HCT116 (cell line): ENCODE measurements around the gene LUZP2. TPM values are rescaled to one million over a fixed set of nuclear protein-coding genes. Genes with fewer than 3 reads are reported as not detected.

Experiments used
- ATAC-seq: fragments of 200-7000 bp; cut with Tn5 transposase; 2 replicates; pipeline ENCODE4 v1.9.1; 2020; ENCODE audit warnings: mild to moderate bottlenecking, moderate library complexity
- BruUV-seq: library from RNA; stranded (reverse); fragments of 400-500 nt; replicated peaks from 2 replicates; lab custom pipeline; 2021; lab: Mats Ljungman, UMichigan
- CTCF ChIA-PET: fragments of 300-600 bp; sonication (Branson Sonifier 250); formaldehyde crosslinking; loops from one replicate; lab custom pipeline; 2021; ENCODE audit warnings: antibody characterized with exemption; lab: Charles Lee
- POLR2A ChIA-PET: fragments of 300-600, 350-600 bp; sonication (Branson Sonifier 250); formaldehyde crosslinking; loops from one replicate; lab custom pipeline; 2021; ENCODE audit warnings: antibody characterized with exemption; lab: Charles Lee
- RAD21 ChIA-PET, 2 experiments: fragments of 300-600 bp; sonication (Branson Sonifier 250); formaldehyde crosslinking; loops; one replicate each; lab custom pipeline; 2023; ENCODE audit warnings: low total read pairs in 2 of 2; ENCODE audit not compliant: uncharacterized antibody in 2 of 2, unreplicated experiment in 2 of 2, low non-redundant PET in 1 of 2; lab: Charles Lee
- DNase-seq: peaks from one replicate; pipeline ENCODE4 v3.0.0-alpha.2; 2010; ENCODE audit warnings: low read depth, low spot score
- H2AFZ ChIP-seq: fragments of 200-600 bp; shearing (Covaris generic), sonication (generic); 2 replicates; pipeline ENCODE4 v1.6.1; 2017; ENCODE audit warnings: low read depth, mixed run types, mixed read lengths, antibody characterized with exemption, low read length; ENCODE audit not compliant: poor library complexity, severe bottlenecking
- H3K27ac ChIP-seq: 2 replicates; pipeline ENCODE4 v1.5.1; 2012; ENCODE audit warnings: low read depth, low read length
- H3K27me3 ChIP-seq: fragments of 200-600 bp; sonication (generic); 2 replicates; pipeline ENCODE4 v1.6.1; 2016; ENCODE audit warnings: mixed run types, low read length, mixed read lengths; ENCODE audit not compliant: insufficient read depth
- H3K36me3 ChIP-seq, 2 experiments: fragments of 200-500 bp in 1 of 2; fragments of 200-600 bp in 1 of 2; sonication (Bioruptor generic) in 1 of 2; sonication (generic) in 1 of 2; 2 replicates each; pipeline versions ENCODE4 v1.5.1 to v1.6.1; 2014 to 2016; ENCODE audit warnings: low read length in 2 of 2, inconsistent platforms in 1 of 2, mixed read lengths in 1 of 2, mixed run types in 1 of 2; ENCODE audit not compliant: insufficient read depth in 2 of 2, control insufficient read depth in 1 of 2
- H3K4me1 ChIP-seq, 2 experiments: fragments of 200-600 bp in 1 of 2; sonication (generic) in 1 of 2; 2 replicates each; pipeline versions ENCODE4 v1.5.1 to v1.6.1; 2012 to 2017; ENCODE audit warnings: low read length in 2 of 2, inconsistent platforms in 1 of 2, mild to moderate bottlenecking in 1 of 2, mixed read lengths in 1 of 2, mixed run types in 1 of 2, moderate library complexity in 1 of 2; ENCODE audit not compliant: insufficient read depth in 2 of 2, control insufficient read depth in 1 of 2
- H3K4me2 ChIP-seq: fragments of 200-600 bp; sonication (generic); 2 replicates; pipeline ENCODE4 v1.6.1; 2017; ENCODE audit warnings: mixed run types, low read length, mixed read lengths
- H3K4me3 ChIP-seq, 2 experiments: fragments of 200-600 bp in 1 of 2; sonication (generic) in 1 of 2; replicated peaks in 1 of 2; 2 replicates each; pipeline ENCODE4 v1.5.1; 2011 to 2016; ENCODE audit warnings: low read length in 2 of 2, control low read depth in 1 of 2, low read depth in 1 of 2, mild to moderate bottlenecking in 1 of 2, mixed read lengths in 1 of 2, mixed run types in 1 of 2
- H3K79me2 ChIP-seq: fragments of 200-600 bp; sonication (generic); 2 replicates; pipeline ENCODE4 v1.6.1; 2017; ENCODE audit warnings: mild to moderate bottlenecking, mixed run types, low read length, moderate library complexity, mixed read lengths; ENCODE audit not compliant: insufficient read depth
- H3K9ac ChIP-seq: fragments of 200-600 bp; sonication (generic); 2 replicates; pipeline ENCODE4 v1.6.1; 2016; ENCODE audit warnings: low read length, mixed read lengths
- H3K9me2 ChIP-seq: fragments of 200-600 bp; sonication (generic), shearing (Covaris generic); 2 replicates; pipeline ENCODE4 v1.6.1; 2017; ENCODE audit warnings: mixed run types, mild to moderate bottlenecking, moderate library complexity; ENCODE audit not compliant: insufficient read depth
- H3K9me3 ChIP-seq, 2 experiments: fragments of 200-500 bp in 1 of 2; fragments of 200-600 bp in 1 of 2; sonication (Bioruptor generic) in 1 of 2; sonication (generic) in 1 of 2; 2 replicates each; pipeline ENCODE4 v1.6.1; 2014 to 2017; ENCODE audit warnings: low read length in 2 of 2, mixed read lengths in 2 of 2, inconsistent platforms in 1 of 2, low read depth in 1 of 2, mild to moderate bottlenecking in 1 of 2, mixed run types in 1 of 2, moderate library complexity in 1 of 2; ENCODE audit not compliant: control insufficient read depth in 1 of 2, insufficient read depth in 1 of 2
- H4K20me1 ChIP-seq: fragments of 200-600 bp; sonication (generic), shearing (Covaris generic); 2 replicates; pipeline ENCODE4 v1.6.1; 2017; ENCODE audit warnings: mixed run types, mild to moderate bottlenecking, moderate library complexity; ENCODE audit not compliant: insufficient read depth
- ATF3 ChIP-seq: IDR thresholded peaks from 2 replicates; pipeline ENCODE4 v1.6.1; 2012
- CBX3 ChIP-seq: IDR thresholded peaks from 2 replicates; pipeline ENCODE4 v1.6.1; 2012; ENCODE audit warnings: low read depth
- CEBPB ChIP-seq: IDR thresholded peaks from 2 replicates; pipeline ENCODE4 v1.6.1; 2012; ENCODE audit warnings: low read depth
- EGR1 ChIP-seq: IDR thresholded peaks from 2 replicates; pipeline ENCODE4 v1.6.1; 2012; ENCODE audit warnings: low read depth
- ELF1 ChIP-seq: IDR thresholded peaks from 2 replicates; pipeline ENCODE4 v1.6.1; 2012; ENCODE audit warnings: low read depth, borderline replicate concordance
- EZH2phosphoT487 ChIP-seq: fragments of 200-600 bp; IDR thresholded peaks from 2 replicates; pipeline ENCODE4 v1.6.1; 2018; ENCODE audit warnings: antibody characterized with exemption, borderline replicate concordance
- FOSL1 ChIP-seq: IDR thresholded peaks from 2 replicates; pipeline ENCODE4 v1.6.1; 2012; ENCODE audit warnings: low read depth
- JUND ChIP-seq: IDR thresholded peaks from 2 replicates; pipeline ENCODE4 v1.6.1; 2012
- MAX ChIP-seq: IDR thresholded peaks from 2 replicates; pipeline ENCODE4 v1.6.1; 2012
- POLR2A ChIP-seq: IDR thresholded peaks from 2 replicates; pipeline ENCODE4 v1.7.0; 2011; ENCODE audit warnings: borderline replicate concordance; ENCODE audit not compliant: insufficient read depth, insufficient read length; ENCODE audit errors: extremely low read depth
- RAD21 ChIP-seq: IDR thresholded peaks from 2 replicates; pipeline ENCODE4 v1.6.1; 2012; ENCODE audit warnings: low read depth, mild to moderate bottlenecking
- SP1 ChIP-seq: IDR thresholded peaks from 2 replicates; pipeline ENCODE4 v1.6.1; 2012; ENCODE audit warnings: low read depth
- SRF ChIP-seq: IDR thresholded peaks from 2 replicates; pipeline ENCODE4 v1.6.1; 2012; ENCODE audit warnings: low read depth
- ZFX ChIP-seq: fragments of 450-650 bp; IDR thresholded peaks from 2 replicates; pipeline ENCODE4 v1.6.1; 2017
- intact Hi-C: fragments of 100-400 bp; cut with micrococcal nuclease; formaldehyde crosslinking; loops from 2 replicates; pipeline ENCODE4 v1.10.0; 2022
- total RNA-seq: library from RNA; stranded (reverse); gene quantifications from one replicate; pipeline ENCODE4 v1.2.1, GENCODE V29; 2021; ENCODE audit not compliant: unreplicated experiment

LUZP2 gene
- total RNA-seq, 1 experiment from 2014 or later, result not detected

GRCh38 chr11:24637520-24637919, 140.7 kb downstream of the LUZP2 start:
- ATAC-seq (no peak), DNase-seq (no peak)
- TF ChIP-seq CBX3 (no peak), SP1 (no peak), POLR2A (no peak), JUND (no peak)
- Histone ChIP-seq H3K4me2 (no peak overlapping the region), H3K9ac (no peak overlapping the region), H3K36me3 (no peaks in the 10 kb centered on the region), H3K79me2 (no peaks in the 10 kb centered on the region), H3K4me3 (no peak overlapping the region), H4K20me1 (no peaks in the 10 kb centered on the region), H3K9me2 (no peaks in the 10 kb centered on the region), H3K27ac (no peak overlapping the region), H3K4me1 (no peaks in the 10 kb centered on the region), H3K27me3 (no peaks in the 10 kb centered on the region), H3K9me3 (peaks cover 6 to 10% of the 10 kb centered on the region in 2 experiments; a peak in 3 of 4 replicates), H2AFZ (no peak overlapping the region)
- POLR2A ChIA-PET, result no interaction called here
- RAD21 ChIA-PET, result no interaction called here
- BruUV-seq, result no TSS peak
- intact Hi-C loops, result no loop called here
- CTCF ChIA-PET, result no interaction called here

- Histone ChIP-seq H4K20me1 (no peaks in the 10 kb centered on the region), H3K27ac (no peak overlapping the region), H3K4me1 (no peaks in the 10 kb centered on the region), H2AFZ (no peak overlapping the region), H3K36me3 (no peaks in the 10 kb centered on the region), H3K9me3 (peaks cover 4 to 9% of the 10 kb centered on the region in 2 experiments; a peak in 3 of 4 replicates), H3K9me2 (no peaks in the 10 kb centered on the region), H3K9ac (no peak overlapping the region)
- no TSS peak for BruUV-seq
- ChIA-PET CTCF (no interaction called here), RAD21 (no interaction called here)
- ATAC-seq (no peak), DNase-seq (no peak)
- intact Hi-C loops, result no loop called here
- TF ChIP-seq FOSL1 (no peak), ZFX (no peak), ATF3 (no peak), MAX (no peak), RAD21 (no peak), ELF1 (no peak), EGR1 (no peak), CEBPB (no peak), EZH2phosphoT487 (no peak), SRF (no peak)
- TF ChIP-seq, all 23 proteins: peak for 0
- no peak overlapping the region for H3K4me3 ChIP-seq
- no peaks in the 10 kb centered on the region for H3K27me3 ChIP-seq
- POLR2A ChIA-PET, result no interaction called here
- no peak overlapping the region for H3K4me2 ChIP-seq
- H3K79me2 ChIP-seq, result no peaks in the 10 kb centered on the region
These were observed 145.8 kb downstream of the LUZP2 start for GRCh38 chr11:24642648-24643047.
